Gastroesophageal sphincter (tissue), 4 donors: Measurements from ENCODE around the gene CYP51A1. TPM values are rescaled to one million over a fixed set of nuclear protein-coding genes. Genes with fewer than 3 reads are reported as not detected.

Experiments used
- ATAC-seq: fragments of 150-250 bp; one replicate; pipeline ENCODE4 v1.9.1; 2016; ENCODE audit warnings: mild to moderate bottlenecking, moderate library complexity
- H3K27ac ChIP-seq, 4 donors: fragments of 200-600 bp; sonication (generic) in 3 of 4; 1 replicate in 3 of 4; 2 replicates in 1 of 4; pipeline ENCODE4 v1.5.1; 2016 to 2019
- H3K27me3 ChIP-seq: fragments of 200-600 bp; sonication (generic); one replicate; pipeline ENCODE4 v1.5.1; 2019
- H3K36me3 ChIP-seq, 2 donors: fragments of 200-600 bp; sonication (generic); one replicate each; pipeline ENCODE4 v1.5.1; 2019; ENCODE audit warnings: control low read depth in 1 of 2
- H3K4me1 ChIP-seq, 3 donors: fragments of 200-600 bp; sonication (generic); 1 replicate in 2 of 3; 2 replicates in 1 of 3; pipeline ENCODE4 v1.5.1; 2016 to 2019; ENCODE audit warnings: control low read depth in 2 of 3
- H3K4me3 ChIP-seq, 2 donors: fragments of 200-600 bp; sonication (generic); one replicate each; pipeline ENCODE4 v1.5.1; 2019; ENCODE audit warnings: mild to moderate bottlenecking in 1 of 2, moderate library complexity in 1 of 2
- H3K9me3 ChIP-seq, 3 donors: fragments of 200-600 bp; sonication (generic); one replicate each; pipeline ENCODE4 v1.5.1; 2017 to 2019; ENCODE audit warnings: control low read depth in 2 of 3
- EP300 ChIP-seq: sonication (generic); formaldehyde crosslinking; IDR thresholded peaks from one replicate; pipeline ENCODE4 v1.6.1; 2017; ENCODE audit warnings: antibody characterized with exemption, mild to moderate bottlenecking
- POLR2A ChIP-seq, 2 donors: fragments of 450-650 bp; IDR thresholded peaks; one replicate each; pipeline ENCODE4 v1.6.1; 2017; ENCODE audit warnings: antibody characterized with exemption in 2 of 2, mild to moderate bottlenecking in 2 of 2, moderate library complexity in 1 of 2
- POLR2AphosphoS5 ChIP-seq: sonication (generic); formaldehyde crosslinking; IDR thresholded peaks from one replicate; pipeline ENCODE4 v1.6.1; 2017; ENCODE audit warnings: antibody characterized with exemption
- WGBS, 2 donors: methylation state at CpG; one replicate each; pipeline ENCODE4 v1.1.5; 2018; ENCODE audit warnings: low coverage in 1 of 2; 5-methylcytosine and 5-hydroxymethylcytosine counted together
- total RNA-seq, 4 donors: library from RNA; depleted of rRNA; stranded (reverse); fragments of >200 nt; gene quantifications; one replicate each; pipeline ENCODE4 v1.1.0, GENCODE V29; 2016
- TF ChIP-seq, protein P1 (sequence below), 4 experiments: fragments of 200-600 bp in 2 of 4; fragments of 450-650 bp in 2 of 4; sonication (generic) in 1 of 4; IDR thresholded peaks; one replicate each; pipeline ENCODE4 v1.5.1; 2017 to 2019; ENCODE audit warnings: antibody characterized with exemption in 4 of 4, mild to moderate bottlenecking in 2 of 4, moderate library complexity in 2 of 4

CYP51A1 gene
- total RNA-seq, 4 donors from 2014 or later: 27.7 to 48.3 (median 37.9) TPM

GRCh38 chr7:92121681-92122080 lies 12.6 kb downstream of the CYP51A1 start:
- TF ChIP-seq, protein P1, sequence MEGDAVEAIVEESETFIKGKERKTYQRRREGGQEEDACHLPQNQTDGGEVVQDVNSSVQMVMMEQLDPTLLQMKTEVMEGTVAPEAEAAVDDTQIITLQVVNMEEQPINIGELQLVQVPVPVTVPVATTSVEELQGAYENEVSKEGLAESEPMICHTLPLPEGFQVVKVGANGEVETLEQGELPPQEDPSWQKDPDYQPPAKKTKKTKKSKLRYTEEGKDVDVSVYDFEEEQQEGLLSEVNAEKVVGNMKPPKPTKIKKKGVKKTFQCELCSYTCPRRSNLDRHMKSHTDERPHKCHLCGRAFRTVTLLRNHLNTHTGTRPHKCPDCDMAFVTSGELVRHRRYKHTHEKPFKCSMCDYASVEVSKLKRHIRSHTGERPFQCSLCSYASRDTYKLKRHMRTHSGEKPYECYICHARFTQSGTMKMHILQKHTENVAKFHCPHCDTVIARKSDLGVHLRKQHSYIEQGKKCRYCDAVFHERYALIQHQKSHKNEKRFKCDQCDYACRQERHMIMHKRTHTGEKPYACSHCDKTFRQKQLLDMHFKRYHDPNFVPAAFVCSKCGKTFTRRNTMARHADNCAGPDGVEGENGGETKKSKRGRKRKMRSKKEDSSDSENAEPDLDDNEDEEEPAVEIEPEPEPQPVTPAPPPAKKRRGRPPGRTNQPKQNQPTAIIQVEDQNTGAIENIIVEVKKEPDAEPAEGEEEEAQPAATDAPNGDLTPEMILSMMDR (IDR thresholded peaks at IDR 0.05): no peak
- TF ChIP-seq EP300: no peak
- Histone ChIP-seq H3K4me1 (no peaks in the 10 kb centered on the region), H3K36me3 (peaks cover under 1 to 76% of the 10 kb centered on the region in 2 donors), H3K27ac (no peak overlapping the region), H3K9me3 (no peaks in the 10 kb centered on the region), H3K4me3 (no peak overlapping the region), H3K27me3 (no peaks in the 10 kb centered on the region)
- ATAC-seq: no peak

- H3K4me3 ChIP-seq: no peak overlapping the region
- TF ChIP-seq POLR2A (IDR thresholded peaks at IDR 0.05) (no peak), POLR2AphosphoS5 (no peak), EP300 (no peak)
- TF ChIP-seq, protein P1 (IDR thresholded peaks at IDR 0.05): no peak
- no peak for ATAC-seq
- H3K4me1 ChIP-seq: no peaks in the 10 kb centered on the region
- H3K27me3 ChIP-seq: no peaks in the 10 kb centered on the region
- no peaks in the 10 kb centered on the region for H3K9me3 ChIP-seq
- WGBS, 2 donors: 86 to 100% methylated on average over 1 of the region's 1 CpG
- H3K27ac ChIP-seq: no peak overlapping the region
- H3K36me3 ChIP-seq: peaks cover 3 to 68% of the 10 kb centered on the region in 2 donors
Measured at GRCh38 chr7:92119213-92119759, 15.0 kb downstream of the CYP51A1 start.

DNA sequence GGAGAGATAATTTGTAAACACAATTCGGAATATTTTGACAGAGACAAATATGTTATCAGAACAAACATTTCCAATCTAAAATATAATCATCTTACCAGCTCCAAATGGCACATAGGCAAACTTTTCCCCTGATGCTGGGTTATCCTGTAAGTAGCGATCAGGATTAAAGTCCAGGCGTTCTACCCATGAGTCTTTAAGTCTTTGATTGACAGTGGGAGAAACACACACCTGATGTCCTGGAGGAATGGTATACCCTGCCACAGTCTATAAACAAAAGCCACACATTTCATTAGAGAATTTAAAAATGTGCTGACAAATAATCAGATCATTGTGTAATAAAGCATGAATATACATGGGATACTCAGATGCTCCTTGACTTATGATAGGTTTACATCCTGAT lies 17.3 kb downstream of the CYP51A1 start:
- peaks cover 3 to 51% of the 10 kb centered on the region in 2 donors for H3K36me3 ChIP-seq
- no peaks in the 10 kb centered on the region for H3K9me3 ChIP-seq
- WGBS, 2 donors: 73 to 88% methylated on average over 3 of the region's 3 CpGs
- H3K4me3 ChIP-seq: no peak overlapping the region
- TF ChIP-seq, protein P1 (IDR thresholded peaks at IDR 0.05): no peak
- TF ChIP-seq POLR2AphosphoS5 (no peak), EP300 (no peak), POLR2A (IDR thresholded peaks at IDR 0.05) (no peak)
- ATAC-seq: no peak
- H3K27me3 ChIP-seq: no peaks in the 10 kb centered on the region
- no peaks in the 10 kb centered on the region for H3K4me1 ChIP-seq
- no peak overlapping the region for H3K27ac ChIP-seq

GRCh38 chr7:92115821-92116220 lies 18.5 kb downstream of the CYP51A1 start:
- no peak for TF ChIP-seq POLR2AphosphoS5
- TF ChIP-seq, protein P1 (IDR thresholded peaks at IDR 0.05): no peak
- TF ChIP-seq POLR2A (IDR thresholded peaks at IDR 0.05): no peak
- no peak for TF ChIP-seq EP300
- Histone ChIP-seq H3K27ac (no peak overlapping the region), H3K4me1 (peaks cover 0 to 9% (median 0%) of the 10 kb centered on the region in 3 donors), H3K9me3 (no peaks in the 10 kb centered on the region), H3K36me3 (peaks cover 3 to 48% of the 10 kb centered on the region in 2 donors), H3K27me3 (no peaks in the 10 kb centered on the region), H3K4me3 (no peak overlapping the region)
- ATAC-seq: no peak
- WGBS, 2 donors: 92 to 100% methylated on average over 4 of the region's 5 CpGs

DNA sequence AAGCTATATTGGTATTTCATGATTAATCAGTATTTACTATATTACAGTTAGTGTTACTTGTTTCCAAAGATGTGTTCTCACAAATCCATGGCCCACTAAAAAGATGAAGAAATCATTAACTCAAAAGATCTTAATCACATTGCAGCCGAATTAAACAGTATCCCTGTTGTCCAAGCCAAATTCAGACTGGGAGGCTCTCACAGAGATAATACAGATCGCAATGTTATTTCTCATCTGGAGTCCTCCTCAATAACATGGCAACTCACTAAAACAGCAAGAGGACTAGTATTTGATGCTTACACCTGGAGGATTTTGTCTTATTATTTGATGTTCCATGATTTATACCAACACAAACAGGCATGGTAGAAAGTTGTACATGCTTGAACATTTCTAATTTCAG lies 23.4 kb downstream of the CYP51A1 start:
- no peaks in the 10 kb centered on the region for H3K27me3 ChIP-seq
- peaks cover 0 to 9% (median 0%) of the 10 kb centered on the region in 3 donors for H3K4me1 ChIP-seq
- 64 to 66% methylated on average over 2 of the region's 2 CpGs for WGBS, 2 donors
- peaks cover 0 to 70% of the 10 kb centered on the region in 2 donors for H3K36me3 ChIP-seq
- no peaks in the 10 kb centered on the region for H3K9me3 ChIP-seq
- TF ChIP-seq, protein P1 (IDR thresholded peaks at IDR 0.05): no peak
- TF ChIP-seq EP300: no peak
- TF ChIP-seq POLR2A (IDR thresholded peaks at IDR 0.05): no peak
- no peak for TF ChIP-seq POLR2AphosphoS5
- H3K4me3 ChIP-seq: no peak overlapping the region
- no peak overlapping the region for H3K27ac ChIP-seq
- no peak for ATAC-seq
